HuH-7.5 (cell line): ENCODE results near the gene AFAP1L1.
A peak's percentile ranks its signal among the peaks of the same experiment; 100 is the strongest.

Experiments used
- DNase-seq: peaks from one replicate; pipeline ENCODE4 v3.0.0; 2011; ENCODE audit warnings: low spot score

The AFAP1L1 gene

DNA sequence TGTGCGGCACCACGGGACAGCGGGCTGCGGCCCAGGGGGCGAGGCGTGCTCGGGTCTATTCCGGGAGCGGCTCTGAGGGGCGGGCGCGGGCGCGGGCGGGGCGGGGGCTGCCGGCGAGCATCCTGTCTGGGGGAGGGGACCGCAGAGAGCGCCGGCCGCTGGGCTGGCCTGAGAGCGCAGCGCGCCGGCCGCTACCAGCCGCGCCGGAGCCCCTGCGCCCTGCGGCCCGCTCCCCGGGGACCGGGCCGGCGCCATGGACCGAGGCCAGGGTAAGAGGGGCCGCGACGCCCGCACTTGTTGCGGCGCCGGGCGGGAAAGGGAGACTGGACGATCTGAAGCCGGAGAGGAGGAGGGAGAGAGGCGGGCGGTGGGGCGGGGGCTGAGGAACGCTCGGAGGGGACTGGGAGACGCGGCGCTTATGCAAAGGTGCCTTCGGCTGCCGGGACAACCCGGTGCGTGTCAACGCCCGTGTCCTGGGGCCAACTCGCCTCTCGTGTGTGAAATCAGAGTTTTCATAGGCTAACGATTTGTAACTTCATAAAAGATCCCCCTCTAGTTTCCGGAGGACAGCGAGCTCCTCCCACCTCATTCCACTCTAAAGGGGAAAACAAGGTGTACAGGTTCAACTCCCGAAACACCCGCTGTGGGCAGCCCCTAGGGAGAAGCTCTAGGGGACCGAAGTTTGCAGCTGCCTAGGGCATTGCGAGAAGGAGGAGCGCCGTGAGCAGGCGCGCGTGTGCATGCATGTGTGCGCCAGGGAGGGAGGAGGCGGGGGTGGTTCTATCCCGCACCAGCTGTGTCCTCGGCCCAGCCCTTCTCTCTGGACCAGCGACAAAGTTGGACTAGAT is at the start of gene AFAP1L1:
TSS of gene AFAP1L1 (plus strand) at position 144 of the 848 bp plus-strand sequence. CDS start at position 254, 110 bp downstream.
- peak; percentile 58 for DNase-seq

- DNase-seq: no peak
These were observed 48.4 kb upstream of the AFAP1L1 start for GRCh38 chr5:149223081-149223848.

DNA sequence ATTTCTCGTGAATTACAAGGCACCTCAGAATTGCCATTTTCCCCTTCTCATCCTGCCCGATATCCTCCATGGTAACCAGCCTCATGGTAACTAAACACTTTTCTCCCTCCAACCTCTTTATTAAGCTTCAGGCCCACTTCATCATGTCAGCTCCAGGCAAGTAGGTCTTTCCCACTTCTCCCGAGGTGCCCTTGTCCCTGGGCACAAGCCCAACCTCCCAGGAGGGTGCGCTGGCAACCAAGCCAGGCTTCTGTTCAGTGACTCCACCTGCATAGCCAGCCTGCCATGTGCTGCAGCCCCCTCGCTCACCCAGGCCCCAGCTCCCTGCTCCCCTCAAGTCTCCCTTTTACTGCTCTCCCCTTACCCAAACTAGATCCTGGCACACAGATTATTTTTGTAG is 47.4 kb upstream of the AFAP1L1 start:
- no peak for DNase-seq

DNA sequence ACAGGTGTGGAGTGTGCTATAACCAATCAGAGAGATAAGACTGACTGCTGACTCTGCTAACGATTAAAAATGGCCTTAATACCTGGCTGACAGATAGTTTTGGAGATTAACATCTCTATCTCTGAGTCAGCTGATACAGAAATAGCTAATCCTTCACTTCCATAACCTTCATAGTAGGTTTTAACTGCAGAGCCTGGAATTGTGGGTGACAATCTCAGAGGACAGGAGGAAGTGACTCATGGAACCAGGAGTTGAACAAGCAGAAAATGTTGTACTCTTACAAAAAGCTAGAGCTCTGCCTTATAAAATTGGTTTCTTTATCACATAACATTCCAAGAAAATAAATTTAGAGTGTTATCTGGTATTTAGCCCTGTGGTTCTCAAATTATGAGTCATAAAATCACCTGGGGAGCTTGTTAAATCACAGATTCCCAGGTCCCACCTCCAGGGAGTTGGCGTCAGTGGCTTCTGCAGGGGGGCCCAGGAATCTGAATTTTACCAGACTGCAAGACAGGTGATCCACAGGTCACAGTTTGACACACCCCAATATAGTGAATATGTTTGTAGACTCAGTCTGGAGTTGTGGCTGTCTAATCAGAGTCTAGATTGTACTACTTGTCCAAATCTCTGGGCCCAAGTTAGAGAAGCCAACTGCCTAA is 44.4 kb upstream of the AFAP1L1 start:
- no peak for DNase-seq

- peak; percentile 49 for DNase-seq
These were observed 42.9 kb upstream of the AFAP1L1 start for GRCh38 chr5:149228618-149229297.

DNA sequence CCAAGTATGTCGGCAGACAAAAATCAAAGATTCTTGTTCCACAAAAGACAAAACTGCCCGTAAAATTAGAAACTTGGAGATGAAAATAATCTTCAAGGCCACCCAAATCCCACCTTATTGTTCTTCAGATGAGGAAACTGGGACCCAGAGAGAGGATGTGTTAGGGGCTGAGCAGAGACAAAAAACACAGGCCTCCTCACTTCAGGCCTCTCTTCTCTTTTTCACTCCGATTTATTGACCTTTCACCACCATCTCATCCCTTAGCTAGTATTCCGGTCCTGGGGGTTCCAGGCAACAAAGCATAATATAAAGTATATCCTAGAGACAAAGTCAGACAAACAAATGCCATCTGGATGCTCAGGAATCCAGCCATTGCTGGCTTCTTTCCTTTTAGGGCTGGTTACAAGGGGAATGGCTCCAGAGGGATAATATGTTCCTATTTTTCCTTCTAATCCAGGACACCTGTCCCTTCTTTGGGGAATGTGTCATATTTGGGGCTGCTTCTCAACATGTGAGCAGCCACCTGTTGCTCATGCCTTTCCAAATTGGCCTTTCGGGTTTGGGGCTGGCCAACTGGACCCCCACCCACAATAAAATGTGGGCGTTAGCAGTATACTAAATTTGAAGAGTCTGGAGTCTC is 42.2 kb upstream of the AFAP1L1 start:
- DNase-seq: no peak

- DNase-seq: no peak
These were observed 35.8 kb upstream of the AFAP1L1 start for GRCh38 chr5:149235841-149236240.

DNA sequence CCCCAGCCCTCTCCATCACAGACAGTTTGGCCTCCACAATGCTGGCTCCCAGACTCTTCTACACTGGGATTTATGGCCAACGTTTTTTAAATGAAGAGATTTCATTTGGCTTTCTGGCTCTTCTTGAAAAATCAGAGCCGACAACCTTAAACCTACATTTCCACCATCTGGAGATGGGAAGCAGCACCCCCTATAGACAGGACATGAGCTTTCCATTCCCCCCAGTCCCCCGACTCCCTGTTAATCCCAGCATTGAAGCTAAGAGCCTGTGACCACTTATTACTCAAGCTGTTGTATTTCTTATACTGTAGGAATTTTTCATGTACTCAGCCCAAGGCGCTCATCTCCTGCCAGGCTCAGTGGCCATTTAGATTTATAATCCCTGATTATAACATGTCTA is 34.0 kb upstream of the AFAP1L1 start:
- no peak for DNase-seq

DNA sequence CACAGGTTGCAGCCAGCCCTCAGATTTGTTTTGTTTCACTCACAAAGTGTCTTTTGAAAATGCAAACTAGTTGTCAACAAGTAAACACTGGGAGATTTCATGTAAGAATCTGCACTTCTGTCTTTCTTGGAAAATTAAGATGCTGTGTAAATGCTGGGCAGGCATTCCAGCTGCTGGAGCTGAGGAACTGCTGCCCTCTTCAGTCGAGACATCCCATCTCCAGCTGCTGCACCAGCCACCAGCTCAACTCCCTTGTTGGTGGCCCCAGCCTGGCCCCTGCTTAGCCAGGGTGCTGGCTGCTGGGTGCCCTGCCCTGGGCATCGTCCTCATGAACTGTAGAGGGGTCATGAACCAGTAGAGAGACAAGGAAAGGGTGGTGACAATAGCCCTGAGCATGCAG is 33.1 kb upstream of the AFAP1L1 start:
- DNase-seq: no peak

DNA sequence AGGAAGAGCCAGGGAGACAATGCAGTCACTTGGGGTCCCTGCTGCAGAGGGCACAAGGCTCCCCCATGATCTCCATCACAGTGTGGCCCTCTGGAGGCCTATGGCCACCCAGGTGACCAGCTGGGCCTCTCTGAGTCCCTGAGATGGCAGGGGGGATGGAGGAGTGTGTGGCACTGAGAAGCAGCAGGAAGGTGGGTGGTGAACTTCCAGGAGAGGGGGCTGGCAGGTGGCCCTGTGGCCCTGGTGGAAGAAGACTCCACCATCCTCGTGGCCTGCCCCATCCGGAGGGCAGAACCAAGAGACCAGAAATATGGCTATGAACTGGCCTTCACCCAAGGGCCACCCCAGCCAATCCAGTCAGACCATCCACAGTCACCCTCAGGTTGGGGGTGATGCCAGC is 31.7 kb upstream of the AFAP1L1 start:
- no peak for DNase-seq

DNA sequence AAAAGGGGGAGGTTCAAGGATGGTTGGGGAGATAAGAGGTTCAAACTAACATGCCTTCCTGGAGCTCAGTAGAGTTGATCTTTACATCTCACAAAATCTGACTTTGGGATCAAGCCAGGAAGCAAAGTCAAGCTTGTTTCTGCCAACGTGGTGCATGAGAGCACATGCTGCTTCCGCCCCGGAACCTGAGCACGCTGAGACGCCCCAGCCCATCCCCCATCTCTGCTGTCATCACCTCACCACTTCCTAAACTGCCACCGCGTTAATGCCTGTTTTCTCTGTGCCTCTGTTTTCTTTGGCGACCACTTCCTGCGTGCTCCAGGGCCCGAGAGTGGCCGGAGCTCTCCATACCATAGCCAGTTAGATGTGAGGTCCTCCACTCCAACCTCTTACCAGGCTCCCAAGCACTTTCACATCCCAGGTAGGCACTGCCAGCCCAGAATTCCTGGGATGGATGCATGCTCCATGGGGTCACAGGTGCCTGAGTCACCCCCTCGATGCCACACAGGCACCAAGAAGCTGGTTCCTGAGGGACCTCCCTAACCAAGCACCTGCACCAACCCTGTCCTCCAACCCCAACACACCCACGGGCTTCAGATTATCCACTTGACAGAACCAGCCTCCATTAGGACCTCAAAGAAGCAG is 31.2 kb upstream of the AFAP1L1 start:
- no peak for DNase-seq

DNA sequence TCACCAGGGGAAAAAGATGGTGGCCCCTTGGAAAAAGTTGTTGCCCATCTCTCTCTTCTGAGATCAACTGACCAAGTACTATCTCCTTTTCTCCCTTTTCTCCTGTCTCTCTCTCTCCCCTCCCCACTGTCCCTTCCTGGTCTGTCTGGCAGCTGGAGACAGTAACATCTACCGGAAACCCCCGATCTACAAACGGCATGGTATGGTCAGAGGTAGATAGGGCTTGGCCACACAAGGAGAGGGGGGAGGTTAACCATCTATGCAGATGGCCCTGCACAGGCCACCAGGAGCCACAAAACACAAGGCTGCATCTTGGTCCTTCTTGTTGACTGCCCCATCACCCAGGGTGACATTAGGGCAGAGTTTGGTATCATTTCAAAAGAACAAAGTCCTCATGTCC is 29.3 kb upstream of the AFAP1L1 start:
- no peak for DNase-seq

GRCh38 chr5:149246906-149247305 is 24.8 kb upstream of the AFAP1L1 start:
- no peak for DNase-seq

- DNase-seq: no peak
These were observed 23.9 kb upstream of the AFAP1L1 start for GRCh38 chr5:149247726-149248125.

GRCh38 chr5:149251546-149251945 is 20.1 kb upstream of the AFAP1L1 start:
- DNase-seq: no peak

DNA sequence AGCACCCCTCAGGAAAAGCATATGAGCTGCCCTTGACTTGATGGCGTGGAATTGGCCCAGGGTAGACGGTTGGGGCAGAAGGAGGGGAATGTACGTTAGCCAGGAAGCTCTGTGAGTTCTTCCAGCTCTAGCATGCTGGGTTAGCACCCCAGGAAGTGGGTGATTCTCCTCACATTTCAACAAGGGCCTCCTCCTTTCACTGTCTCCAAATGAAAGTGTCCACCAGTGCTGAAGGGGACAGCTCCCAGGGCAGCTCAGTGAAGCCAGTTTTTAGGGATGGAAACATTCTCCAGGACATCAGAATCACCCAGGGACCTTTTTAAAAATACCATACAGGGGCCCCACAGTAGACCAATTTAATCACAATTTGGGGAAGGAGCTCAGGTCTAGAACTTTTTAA is 17.2 kb upstream of the AFAP1L1 start:
- DNase-seq: no peak

- DNase-seq: no peak
These were observed 15.2 kb upstream of the AFAP1L1 start for GRCh38 chr5:149256451-149256850.

DNA sequence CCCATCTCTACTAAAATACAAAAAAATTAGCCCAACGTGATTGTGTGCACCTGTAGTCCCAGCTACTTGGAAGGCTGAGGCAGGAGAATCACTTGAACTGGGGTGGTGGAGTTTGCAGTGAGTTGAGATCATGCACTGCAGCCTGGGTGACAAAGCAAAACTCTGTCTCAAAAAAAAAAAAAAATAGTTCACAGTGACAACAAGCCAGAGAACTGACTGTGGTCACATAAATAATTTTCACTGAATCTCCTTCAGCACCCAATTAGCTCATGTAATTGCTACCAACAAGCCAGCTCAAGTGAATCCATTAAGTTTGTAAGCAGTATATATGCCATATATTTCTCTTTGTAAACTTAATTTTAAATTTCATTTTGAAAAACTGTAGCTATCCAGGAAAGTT is 14.5 kb upstream of the AFAP1L1 start:
- no peak for DNase-seq

DNA sequence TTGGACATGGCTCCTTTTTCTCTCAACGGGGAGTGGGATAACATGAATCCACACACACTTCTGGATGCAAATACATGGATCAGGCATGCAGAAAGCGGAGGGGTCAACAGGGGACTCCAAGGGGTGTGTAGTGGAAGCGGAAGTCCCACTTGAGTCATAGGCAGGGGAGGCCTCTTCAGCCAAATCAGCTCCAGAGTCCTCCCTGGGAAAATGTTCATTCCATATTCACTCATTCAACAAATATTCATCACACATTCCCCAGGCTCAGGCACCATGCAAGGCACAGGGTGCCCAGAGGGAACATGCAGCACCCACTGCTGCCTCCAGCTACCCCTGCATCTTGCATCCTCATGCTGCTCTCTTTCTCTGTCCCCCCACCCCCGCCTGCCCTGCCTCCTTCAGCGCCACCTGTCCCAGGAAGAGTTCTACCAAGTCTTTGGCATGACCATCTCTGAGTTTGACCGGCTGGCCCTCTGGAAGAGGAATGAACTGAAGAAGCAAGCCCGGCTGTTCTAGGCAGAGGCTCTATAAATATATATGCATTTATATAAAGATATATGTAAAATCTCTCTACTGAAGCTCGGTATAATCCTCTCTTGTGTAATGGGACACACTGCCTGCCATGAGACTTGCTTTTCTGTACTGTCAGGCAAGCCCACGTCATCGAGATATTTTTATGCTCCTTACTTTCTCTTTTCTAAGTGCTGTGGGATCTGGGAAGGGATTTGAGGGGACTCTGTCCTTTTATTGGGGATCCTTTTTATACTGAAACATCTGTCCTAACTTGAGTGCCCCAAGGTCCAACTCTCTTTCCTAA is 13.6 kb upstream of the AFAP1L1 start:
- no peak for DNase-seq

DNA sequence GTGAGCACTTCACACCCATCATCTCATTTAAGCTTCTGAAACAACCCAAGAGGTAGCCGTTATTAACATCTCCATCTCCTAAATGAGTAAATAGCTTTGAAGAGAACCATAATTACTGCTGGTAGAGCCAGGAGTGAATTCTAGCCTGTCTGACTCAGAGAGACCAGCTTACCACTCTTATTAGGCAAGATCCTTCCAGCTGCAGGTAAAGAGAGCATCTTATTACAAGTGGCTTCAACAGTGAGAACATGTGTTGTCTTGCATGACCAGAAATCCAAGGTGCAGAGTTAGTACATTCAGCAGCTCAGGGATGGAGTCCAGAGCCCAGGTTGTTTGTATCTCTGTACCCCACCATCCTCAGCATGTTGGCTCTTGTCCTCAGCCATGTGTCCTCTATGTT is 10.9 kb upstream of the AFAP1L1 start:
- no peak for DNase-seq
